PC-3 (cell line): ENCODE data around the gene SNORC.

Experiments used
- EZH2phosphoT487 ChIP-seq: fragments of 300-600 bp; sonication (generic); IDR thresholded peaks from 2 replicates; pipeline ENCODE4 v1.6.1; 2018; ENCODE audit warnings: mild to moderate bottlenecking, antibody characterized with exemption, low read length, borderline replicate concordance
- TF ChIP-seq, protein P1 (sequence below): fragments of 300-600 bp; sonication (generic); conservative IDR thresholded peaks from 2 replicates; pipeline ENCODE4 v1.5.1; 2017; ENCODE audit warnings: antibody characterized with exemption, low read depth, mild to moderate bottlenecking, low read length

DNA sequence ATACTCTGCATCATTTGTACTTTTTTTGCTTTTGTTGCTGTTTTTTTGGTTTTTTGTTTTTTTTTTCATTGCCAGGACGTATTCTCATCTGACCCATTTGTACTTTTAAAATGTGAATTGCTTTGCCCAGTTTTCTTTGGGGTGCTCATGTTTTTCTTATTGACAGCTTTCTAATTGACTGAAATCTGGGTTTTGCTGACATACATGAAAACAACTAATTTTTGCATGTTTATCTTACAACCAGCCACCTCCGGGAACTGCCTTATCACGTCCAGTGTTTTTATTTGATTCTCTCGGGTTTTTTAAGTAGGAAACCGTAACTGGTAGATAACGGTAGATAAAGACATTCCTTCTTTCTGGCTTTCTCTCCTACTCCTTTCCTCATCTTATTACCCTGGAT is 38.6 kb downstream of the SNORC start:
- TF ChIP-seq, protein P1, sequence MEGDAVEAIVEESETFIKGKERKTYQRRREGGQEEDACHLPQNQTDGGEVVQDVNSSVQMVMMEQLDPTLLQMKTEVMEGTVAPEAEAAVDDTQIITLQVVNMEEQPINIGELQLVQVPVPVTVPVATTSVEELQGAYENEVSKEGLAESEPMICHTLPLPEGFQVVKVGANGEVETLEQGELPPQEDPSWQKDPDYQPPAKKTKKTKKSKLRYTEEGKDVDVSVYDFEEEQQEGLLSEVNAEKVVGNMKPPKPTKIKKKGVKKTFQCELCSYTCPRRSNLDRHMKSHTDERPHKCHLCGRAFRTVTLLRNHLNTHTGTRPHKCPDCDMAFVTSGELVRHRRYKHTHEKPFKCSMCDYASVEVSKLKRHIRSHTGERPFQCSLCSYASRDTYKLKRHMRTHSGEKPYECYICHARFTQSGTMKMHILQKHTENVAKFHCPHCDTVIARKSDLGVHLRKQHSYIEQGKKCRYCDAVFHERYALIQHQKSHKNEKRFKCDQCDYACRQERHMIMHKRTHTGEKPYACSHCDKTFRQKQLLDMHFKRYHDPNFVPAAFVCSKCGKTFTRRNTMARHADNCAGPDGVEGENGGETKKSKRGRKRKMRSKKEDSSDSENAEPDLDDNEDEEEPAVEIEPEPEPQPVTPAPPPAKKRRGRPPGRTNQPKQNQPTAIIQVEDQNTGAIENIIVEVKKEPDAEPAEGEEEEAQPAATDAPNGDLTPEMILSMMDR = no peak
- TF ChIP-seq EZH2phosphoT487 = no peak
